NCI-H187 treated with DMSO at 0.1 percent for 48 hours (cell line): ENCODE data around the gene OR9A2.

Experiments used
- DNase-seq: peaks from one replicate; lab custom pipeline; 2025; lab: John Stamatoyannopoulos, UW

OR9A2 gene, protein sequence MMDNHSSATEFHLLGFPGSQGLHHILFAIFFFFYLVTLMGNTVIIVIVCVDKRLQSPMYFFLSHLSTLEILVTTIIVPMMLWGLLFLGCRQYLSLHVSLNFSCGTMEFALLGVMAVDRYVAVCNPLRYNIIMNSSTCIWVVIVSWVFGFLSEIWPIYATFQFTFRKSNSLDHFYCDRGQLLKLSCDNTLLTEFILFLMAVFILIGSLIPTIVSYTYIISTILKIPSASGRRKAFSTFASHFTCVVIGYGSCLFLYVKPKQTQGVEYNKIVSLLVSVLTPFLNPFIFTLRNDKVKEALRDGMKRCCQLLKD

DNA sequence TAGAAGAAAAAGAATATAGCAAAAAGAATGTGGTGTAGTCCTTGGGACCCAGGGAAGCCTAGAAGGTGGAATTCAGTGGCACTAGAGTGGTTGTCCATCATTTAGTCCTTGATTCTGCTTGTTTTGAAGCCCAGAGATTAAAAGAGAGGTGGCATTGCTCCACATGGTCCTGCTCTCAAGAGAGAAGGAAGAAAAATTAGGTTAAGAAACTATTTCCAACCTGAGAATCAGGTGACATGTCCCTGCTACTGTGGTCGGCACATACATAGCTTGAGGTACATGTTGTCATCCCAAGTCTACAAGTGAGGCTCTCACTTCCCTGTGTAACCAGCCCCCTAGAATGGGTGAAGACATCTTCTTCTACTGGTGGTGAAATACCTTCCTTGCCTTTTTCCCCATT is at the start of gene OR9A2:
OR9A2 (minus strand) TSS at position 101 of the 400 bp plus-strand sequence; CDS start at position 101, 0 bp downstream.
- DNase-seq = no peak

DNA sequence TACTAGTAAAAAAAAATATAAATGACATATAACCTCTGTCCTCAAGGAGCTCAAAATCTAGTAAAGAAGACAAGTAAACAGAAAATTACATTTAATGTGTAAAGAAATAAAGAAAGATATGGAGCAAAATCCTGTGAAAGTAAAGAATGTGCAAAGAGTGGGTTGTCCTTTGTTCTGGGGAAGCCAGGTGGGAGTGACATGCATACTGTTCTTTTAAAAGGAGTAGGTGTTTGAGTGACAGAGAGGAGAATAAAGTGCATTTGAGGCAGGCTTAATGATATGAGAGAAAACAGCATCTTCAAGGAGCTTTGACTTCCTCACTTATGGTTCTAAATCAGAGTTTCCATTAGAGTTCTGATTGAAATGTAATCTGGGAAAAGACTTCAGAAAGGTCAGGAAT is 47.2 kb upstream of the OR9A2 start:
- no peak for DNase-seq

DNA sequence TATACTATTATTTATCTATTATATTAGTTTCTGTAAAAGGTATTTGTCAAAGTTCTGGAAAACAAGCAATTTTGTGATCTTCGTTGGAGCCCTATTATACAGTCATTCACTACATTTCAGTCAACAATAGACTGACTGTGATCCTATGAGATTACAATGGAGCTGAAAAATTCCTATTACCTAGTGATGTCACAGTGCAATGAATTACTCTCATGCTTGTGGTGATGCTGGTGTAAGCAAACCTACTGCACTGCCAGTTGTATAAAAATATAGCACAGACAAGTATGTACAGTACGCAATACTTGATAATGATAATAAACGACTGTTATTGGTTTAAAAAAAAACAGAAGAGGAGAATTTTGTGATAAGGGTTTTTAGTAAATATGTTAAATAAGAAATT is 46.6 kb upstream of the OR9A2 start:
- DNase-seq = no peak

DNA sequence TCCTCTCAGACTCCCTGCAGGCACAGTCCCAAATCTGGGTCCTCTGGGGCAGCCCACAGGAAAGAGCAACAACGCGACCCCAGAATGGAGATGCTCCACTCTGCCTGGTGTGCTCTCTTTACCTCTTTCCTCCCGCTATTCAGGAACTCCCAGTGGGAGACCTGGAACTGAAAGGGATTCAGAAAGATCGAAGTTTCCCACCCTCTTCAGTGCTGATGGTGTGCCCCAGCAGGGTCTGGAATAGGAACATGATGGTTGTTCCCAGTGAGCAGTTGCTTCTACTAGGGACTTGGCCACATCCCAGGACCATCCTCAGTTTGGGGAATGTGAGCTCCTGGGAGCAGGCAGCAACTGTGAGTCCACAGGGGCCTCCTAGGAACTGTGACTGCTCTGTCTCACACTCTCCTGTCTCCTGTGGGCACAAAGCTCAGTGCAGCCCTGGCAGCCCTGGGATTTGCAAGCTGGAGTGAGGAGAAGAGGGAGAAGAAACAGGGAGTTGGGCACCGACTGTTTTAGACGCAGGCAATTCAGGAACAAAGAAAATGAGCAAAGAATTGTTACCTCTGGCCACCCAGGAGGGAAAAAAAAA is 43.1 kb upstream of the OR9A2 start:
- DNase-seq = no peak

DNA sequence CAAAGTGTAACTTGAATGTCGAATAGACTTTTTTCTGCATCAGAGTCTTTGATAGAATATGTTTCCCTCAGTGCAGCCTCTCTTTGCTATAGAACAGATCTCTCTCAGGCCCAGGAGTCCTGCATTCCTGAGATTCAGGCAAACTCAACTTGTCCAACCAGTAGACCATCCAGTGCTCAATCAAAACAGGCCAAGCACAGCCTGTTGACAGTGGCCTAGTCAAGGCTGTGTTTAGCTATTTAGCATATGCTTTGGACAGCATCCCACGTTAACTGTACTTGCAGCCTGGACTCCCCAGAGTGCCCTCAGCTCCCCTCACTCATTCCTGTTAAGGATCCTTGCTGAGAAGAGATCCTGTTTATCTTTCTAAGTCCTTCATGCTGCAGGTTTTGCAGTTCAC is 41.5 kb upstream of the OR9A2 start:
- no peak for DNase-seq

DNA sequence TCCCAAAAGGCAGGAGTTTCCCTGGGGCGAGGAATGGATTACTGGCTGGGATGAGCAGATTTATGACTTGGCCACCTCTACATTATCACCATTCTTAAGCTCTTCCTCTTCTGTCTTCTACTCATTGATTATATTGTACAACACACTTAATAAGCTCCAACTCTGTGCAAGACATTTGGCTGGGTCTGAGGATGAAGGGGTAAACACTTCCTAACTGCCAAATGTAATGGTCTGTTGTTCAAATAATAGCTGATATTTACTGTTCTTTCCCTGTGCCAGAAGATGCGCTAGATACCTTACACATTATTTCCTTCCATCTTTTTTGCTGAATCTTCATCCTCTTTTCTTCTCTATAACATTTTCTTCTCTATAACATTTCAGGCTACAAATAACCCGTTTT is 36.8 kb upstream of the OR9A2 start:
- no peak for DNase-seq

DNA sequence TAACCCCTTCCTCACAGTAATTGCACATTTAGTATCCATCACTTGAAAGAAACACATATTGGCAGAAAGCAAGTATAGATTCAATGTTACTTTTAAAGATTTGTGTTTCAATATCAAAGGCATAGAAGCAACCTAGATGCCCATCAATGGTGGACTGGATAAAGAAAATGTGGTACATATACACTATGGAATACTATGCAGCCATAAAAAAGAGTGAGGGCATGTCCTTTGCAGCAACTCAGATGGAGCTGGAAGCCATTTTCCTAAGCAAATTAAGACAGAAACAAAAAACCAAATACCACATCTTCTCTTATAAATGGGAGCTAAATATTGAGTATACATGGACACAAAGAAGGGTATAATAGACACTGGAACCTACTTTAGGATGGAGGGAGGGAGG is 28.8 kb upstream of the OR9A2 start:
- DNase-seq = no peak

DNA sequence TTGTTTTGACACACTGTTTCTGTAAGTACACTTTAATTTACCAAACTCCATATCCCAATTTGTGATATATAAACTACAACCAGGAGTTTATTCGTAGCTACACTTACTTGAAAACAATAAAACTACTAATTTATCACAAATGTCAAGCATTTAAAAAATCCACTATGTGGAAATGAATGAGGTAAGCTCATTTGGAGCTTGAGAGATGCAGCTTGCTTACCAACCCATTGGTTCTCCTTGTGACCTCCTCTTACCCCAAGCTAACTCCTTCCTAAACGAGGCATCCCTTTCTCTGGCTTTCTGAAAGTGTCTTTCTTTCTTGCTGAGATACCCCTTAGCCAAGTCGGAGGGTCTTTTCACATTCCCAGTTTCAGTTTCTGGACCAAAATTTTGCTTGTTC is 27.7 kb upstream of the OR9A2 start:
- no peak for DNase-seq

DNA sequence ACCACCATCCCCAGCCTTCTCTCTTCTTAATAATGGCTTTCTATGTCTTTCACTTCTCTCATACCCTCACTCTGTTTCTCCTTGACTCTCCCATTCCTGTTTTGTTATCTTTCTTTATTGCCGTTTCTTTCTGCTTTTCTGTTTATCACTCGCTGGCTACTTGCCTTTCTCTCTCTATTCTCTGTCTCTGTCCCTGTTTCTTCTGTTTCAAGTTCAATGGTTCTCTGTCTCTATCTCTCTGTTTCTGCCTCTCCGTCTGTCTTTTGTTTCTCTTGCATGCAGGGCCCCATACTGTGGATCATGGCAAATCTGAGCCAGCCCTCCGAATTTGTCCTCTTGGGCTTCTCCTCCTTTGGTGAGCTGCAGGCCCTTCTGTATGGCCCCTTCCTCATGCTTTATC is 25.1 kb upstream of the OR9A2 start, which contains the start of gene OR6V1:
OR6V1 (plus strand) TSS at position 301 of the 400 bp plus-strand sequence; CDS start at position 301, 0 bp downstream.
- DNase-seq = no peak

DNA sequence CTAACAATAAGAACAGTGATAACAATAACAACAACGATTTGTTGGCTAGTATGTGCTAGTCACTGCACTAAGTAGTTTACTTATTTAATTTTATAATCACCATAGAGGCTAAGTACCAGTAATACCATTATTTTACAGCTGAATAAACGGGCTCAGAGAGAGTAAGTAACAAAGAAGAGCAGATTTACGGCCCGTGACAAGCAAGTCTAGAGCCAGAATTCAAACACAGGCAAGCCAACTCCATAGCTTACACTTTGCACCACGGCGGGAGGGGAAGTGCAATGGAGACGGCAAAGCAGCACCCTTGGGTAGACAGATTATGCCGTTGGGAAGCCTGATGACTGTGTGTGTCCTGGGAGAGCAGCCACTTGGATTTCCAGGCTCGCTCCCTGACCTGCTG is 24.0 kb upstream of the OR9A2 start:
- no peak for DNase-seq

DNA sequence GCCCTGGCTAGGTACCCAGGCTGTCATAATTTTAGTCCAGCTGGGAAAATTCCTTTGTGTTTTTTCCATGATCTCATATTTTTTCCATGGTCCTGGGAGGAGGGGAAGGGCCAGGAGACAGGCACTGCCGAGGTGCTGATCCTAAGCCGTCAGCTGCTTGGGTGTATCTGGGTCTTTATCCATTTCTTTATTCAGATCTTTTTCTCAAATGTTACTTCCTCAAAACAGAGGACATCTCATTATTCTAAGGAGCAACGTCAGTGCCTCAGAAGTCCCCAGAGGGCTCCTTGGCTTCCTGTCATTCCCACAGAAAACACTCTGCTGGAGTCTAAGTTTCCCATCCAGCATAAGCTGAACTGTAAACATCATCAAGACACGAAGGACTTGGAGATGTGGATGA is 22.4 kb upstream of the OR9A2 start:
- DNase-seq = no peak

DNA sequence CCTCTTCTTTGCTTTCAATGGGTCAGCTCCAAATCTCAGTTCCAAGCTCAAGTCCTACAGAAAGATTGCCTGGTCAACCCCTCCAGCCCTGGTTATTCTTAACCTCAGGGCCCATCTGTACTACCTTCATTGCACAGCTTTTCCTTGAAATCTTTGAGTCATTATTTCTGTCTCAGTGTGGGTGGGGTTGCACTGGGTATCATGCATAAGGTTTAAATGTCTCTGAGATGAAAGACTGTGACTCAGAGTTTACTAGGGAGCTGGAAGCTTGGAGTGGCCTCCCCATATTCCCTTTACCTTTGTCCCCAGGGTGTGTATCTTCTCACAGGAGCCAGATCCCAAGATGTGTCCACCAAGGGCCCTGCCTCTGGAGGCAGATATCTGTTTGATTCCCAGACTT is 21.9 kb upstream of the OR9A2 start:
- DNase-seq = no peak

DNA sequence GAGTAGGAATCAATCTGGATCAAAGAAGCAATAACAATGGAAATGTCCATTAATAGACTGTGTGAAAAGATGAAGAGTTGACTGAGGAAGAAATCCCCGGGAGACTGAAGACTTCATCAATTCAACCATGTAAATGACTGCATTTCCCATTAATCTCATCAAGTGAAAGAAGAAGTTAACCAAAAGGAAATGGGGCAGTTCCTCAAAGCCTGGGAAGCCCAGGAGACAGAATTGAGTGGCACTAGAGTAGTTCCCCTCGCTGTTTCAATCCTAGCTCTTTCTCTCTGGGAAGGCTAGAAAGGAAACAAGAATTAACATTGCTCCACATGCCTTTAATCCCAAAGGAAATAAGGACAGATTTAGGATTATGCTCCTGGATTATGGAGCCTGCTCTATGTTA is 20.4 kb upstream of the OR9A2 start:
- DNase-seq = no peak

DNA sequence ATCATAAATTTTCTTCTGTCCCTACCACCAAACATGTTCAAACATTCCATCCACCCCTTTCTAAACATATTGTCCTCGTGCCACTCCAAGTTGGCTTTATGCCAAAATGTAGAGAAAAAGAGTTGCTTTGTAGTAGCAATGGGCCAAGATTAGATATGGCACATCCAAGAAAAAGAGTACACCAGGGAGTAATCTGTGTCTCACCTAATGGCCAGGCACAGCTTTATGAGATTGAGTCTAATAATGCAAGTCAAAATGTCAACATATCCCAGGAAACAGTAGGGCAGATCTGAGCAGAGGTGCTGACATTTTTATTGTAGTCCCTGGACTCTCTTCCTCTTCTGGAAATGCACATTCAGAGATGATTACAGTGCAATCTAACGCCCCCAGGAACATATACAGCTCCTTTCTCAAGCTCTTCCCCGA is 19.5 kb upstream of the OR9A2 start:
- no peak for DNase-seq

DNA sequence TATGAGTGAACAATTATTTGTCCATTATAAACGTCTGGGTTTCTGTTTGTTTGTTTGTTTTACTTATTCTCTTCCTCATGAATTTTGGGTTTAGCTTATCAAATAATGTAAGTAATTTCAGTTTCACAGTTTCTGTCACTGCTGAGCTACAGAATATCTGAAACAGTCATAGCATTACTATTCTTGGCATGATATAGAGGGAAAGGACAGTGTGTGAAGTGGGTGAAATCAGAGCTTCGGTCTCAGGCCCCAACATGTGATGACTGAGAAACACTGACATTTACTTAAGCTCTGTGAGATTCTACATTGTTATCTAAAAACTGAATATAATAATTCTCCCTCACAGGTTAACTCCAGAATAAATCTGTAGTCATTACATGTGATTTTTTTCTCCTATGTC is 16.5 kb upstream of the OR9A2 start:
- no peak for DNase-seq

DNA sequence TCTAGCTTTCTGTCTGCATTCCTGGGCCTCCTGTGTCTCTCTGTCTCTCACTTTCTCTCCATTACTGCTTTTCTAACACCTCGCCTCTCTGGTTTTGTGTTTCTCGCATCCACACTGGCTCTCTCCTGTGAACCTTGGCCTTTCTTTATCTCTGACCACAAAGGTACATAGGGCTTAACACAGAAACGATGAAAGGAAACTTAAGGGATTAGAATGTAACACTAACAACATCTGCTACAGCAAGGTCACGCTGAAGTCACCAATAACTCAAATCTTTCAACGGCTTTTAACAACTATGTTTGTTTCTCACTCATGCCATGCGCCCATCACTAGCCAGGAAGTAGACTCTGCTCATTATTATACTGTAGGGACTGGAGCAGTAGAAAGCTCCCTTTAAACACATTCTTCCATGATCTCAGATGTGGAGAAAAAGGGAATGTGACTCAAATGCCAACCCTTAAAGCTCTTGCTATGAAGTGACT is 15.9 kb upstream of the OR9A2 start:
- DNase-seq = no peak

DNA sequence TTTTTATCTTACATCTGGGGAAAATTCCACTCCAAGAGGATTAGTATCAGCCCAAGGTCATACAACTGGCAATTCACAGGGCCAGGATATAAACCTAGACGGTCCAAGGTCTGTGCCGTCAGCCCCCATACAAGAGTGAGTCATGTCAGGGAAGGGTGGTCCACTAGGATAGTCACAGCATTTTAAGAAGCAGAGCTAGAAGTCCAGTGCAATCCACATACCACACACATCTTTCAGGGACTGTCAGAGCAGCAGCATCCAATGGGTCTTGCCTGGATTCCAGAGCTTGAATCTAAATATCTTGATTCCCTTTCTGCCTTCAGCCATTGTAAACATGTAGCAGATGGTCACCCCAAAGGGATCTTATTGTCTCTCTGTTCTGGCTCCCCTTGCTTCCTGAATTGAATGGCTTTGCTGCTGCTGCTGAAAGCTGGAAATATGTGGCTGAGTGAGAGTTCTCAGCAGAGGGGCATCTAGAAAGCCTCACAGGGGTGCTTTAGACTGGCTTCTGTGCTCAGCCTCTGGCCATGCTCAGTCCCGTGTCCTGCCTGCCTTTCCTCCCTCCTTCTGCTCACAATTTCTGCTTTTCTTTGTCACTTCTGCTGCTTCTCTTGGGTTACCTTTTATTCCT is 15.3 kb upstream of the OR9A2 start:
- DNase-seq = no peak

DNA sequence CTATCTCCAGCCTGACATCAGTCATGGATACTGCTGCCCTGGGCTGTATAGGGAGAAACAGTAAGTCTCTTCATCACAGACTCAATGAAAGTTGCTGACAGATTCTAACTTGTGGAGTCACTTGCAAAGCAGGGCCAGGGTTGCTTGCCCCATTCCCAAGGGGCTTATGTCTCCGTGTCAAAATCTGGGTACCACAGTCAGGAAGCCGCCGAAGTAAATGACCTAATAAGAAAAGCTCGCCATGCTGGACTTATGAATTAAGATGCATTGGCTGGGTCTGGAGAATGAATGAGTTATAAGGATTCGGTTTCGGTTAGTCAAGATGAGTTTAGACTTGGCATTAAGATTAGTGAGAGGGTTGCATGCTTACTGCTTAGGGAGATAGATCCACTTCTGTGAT is 14.4 kb upstream of the OR9A2 start:
- no peak for DNase-seq

DNA sequence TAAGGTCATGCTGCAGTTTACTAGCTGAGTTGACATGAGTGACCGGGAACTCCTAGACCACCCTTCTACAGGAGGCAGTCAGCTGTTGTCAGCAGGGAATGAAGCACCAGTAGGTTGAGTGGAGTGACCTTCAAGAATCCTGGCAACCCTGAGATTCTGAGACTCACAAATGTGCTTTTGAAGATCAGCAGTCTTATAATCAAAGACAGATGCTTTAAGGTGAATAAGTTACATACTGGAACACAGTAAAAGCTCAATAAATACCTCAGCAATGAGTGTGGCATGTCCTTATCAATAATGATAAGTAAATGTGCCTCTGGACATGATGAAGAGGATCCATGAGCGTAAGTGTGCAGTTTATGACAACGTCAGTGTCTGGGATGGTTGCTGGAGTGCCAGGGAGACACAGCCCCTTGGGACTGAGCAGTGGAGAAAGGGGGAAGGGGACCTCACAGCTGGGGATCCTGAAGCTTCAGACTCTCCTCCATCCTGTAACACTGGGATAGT is 13.3 kb upstream of the OR9A2 start:
- no peak for DNase-seq

DNA sequence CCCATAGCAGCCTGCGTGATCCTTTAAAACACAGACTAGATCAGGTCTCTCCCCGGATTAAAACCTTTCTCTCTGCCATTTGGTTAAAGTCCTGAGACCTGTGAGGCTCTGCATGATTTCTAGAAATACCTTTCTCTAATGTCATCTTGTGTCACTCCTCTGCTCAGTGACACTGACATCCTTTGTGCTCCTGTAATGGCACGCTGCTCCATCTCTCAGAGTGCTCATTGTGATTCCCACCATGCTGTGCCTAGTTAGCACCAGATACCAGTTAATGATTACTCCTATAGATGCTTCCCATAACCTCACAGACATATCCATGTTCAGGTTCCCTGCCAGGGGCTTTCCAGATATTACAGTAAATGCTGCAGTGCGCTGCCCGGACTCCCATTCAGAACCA is 11.7 kb upstream of the OR9A2 start:
- DNase-seq = no peak

DNA sequence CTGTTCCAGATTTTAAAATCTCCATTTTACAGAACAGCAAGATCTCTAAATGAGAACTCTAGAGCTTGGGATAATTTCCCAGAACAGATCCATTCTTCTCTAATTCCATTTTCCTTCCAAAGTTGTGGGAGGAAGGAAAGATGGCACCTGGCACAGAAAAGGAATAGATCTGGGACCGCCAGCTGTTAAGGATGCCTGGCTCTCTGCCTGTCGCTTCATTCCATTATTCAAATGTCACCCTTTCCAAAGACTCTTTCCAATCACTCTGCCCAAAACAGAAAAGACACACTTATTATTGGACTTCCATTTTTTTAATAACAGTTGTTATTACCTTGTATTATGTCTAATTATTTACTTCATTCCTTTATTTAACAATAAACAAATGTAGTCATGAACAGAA is 751 bp upstream of the OR9A2 start:
- DNase-seq = no peak

DNA sequence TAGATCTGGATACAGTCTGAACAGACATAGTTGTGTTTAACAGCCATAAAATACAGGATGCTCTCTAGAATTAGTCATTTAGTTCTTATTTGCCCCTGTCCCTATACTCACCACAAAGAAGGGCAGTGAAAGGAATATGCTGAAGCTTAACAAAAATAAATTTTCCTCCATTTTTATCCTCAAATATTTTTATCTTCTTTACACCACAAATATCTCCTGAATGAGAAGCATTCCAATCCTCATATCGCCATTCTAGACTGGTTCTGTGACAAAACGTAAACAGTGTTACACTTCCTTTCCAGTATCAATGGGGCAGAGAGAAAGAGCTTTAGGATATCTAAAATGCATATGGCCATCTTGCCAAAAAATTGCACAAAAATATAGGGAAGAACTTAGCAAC is 1.6 kb downstream of the OR9A2 start:
- DNase-seq = no peak

DNA sequence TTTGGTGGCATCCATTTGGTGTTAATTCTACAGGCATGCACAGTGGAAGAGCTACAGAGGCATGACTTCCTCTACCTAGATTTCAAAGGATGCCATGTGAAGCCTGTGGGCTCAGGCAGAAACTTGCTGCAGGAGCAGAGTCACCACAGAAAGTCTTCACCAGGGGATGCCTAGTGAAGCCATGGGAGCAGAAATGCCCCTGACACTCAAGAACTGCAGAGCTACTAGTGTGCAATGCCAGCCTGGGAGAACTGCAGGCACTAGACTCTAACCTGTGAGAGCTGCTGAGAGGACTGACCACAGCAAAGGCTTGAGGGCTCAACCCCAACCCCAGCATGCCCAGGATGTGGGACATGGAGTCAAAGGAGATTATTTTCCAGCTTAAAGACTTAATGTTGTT is 3.9 kb downstream of the OR9A2 start:
- no peak for DNase-seq
